CD4-positive, alpha-beta T cell treated with Interleukin-15 for 1 hour (primary cell): ENCODE measurements around the gene UNKL.

ENCODE experiments used
- DNase-seq: peaks from one replicate; pipeline ENCODE4 v3.0.0-alpha.2; 2020

The UNKL gene

GRCh38 chr16:1430759-1431496 is 16.4 kb upstream of the UNKL start, which contains the start of gene PERCC1:
TSS of gene PERCC1 (plus strand) at chr16:1431078. CDS start at chr16:1432594, 1,516 bp downstream.
- DNase-seq = no peak

DNA sequence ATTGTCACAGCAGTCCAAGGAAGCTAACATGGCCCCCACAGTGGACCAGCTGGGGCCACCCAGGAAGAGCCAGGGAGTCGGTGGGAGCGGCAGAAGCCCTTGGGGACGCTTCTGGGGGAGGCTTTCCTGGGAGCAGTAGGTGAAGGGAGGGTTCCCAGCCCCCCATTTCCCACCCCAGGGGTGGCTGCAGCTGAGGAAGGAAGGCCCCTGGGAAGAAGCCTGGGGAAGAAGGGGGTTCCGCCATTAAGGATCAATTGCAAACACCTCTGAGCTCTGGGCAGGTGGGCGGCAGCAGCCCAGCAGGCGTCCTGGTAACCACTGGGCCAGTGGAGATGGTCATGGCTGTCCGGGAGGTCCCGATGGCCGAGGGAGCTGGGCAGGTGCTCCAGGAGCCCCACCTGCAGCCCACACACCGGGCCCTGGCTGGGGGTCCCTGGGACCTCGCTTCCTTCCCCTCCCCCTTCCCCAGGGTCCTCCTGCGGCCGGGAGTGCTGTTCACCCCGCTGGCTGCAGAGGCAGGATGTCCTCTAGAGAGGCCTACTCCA is 15.8 kb upstream of the UNKL start:
- DNase-seq = no peak

DNA sequence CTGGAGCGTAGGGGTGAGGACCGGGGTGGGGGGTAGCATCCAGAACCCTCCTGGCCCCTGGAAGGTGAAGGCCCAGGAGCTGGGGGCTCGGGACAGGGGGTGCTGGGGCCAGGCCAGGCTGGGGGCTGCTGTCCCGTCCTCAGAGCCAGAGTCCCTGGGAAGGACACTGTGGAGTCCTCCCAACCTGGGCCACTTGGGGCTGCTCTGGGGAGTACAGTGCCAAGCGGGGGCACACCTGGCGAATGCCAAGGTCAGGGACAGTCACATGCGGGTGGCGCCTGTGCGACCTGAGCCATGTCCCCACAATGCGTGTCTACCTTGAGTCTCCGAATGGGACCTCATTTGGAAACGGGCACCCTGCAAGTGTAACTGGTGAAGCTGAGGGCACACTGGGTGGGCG is 15.1 kb upstream of the UNKL start:
- DNase-seq = no peak

- no peak for DNase-seq
These were observed 14.5 kb upstream of the UNKL start for GRCh38 chr16:1429012-1429411.

DNA sequence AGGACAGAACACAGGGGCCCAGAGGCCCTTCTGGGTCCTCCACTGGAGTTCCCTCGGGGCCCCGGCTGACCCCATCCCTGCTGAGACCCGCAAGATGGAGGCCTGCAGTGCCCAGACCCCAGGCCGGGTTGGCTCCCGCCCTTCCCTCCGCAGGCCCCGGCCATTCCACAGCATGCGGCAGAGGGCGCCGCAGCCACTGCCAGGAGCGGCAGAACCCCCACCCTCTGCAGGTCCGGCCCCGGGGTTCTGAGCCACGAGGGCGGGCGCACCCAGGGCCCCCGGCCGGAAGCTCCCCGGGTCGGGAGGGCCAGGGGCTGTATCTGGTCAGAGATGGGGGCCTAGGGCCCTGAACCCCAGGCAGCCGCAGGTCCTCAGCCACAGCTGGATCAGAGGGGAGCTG is 14.0 kb upstream of the UNKL start:
- peak; percentile 62 for DNase-seq

DNA sequence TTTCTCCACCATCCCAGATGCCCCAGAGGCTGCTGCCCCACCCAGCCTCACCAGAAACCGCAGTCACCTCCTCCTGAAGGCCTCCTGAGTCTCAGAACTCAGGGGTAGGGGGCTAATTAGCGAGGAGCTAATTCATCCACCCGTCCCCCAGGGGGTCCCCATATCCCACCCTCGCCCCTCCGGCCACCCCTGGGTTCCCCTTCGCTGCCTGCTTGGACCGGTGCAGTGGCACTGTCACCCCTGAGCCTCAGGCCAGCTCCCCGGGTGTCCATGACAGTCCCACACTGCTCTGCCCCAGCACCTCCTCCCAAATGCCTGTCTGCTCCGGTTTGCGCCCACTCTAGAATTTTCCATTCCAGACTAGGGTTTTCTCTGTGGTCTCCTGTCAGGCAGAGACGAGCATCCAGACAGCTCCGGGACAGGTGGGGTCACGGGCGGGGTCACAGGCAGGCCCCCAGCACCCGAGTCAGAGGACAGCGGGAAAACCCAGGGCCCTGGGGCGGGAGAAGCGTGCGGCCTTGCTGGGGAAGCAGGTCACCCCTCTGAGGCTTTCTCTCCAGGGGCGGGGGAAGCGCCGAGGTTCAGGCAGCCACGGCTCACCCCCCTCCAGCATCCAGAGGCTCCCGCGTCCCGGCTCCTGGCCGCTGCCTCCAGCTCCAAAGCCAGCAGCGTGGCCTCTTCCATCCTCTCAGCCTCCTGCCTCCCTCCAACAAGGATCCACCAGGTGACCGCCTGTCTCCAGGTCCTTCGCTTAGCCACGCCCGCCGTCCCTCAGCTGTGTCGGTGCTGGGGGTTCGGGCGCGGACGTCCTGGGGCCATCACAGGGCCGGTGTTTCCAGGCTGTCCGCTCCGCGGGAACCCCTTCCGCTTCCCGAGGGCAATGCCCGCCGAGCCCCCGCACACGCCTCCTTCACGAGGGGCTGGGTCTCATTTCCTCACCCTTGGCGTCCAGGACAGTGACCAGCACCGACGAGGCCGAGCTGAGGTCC is 13.3 kb upstream of the UNKL start:
- no peak for DNase-seq

DNA sequence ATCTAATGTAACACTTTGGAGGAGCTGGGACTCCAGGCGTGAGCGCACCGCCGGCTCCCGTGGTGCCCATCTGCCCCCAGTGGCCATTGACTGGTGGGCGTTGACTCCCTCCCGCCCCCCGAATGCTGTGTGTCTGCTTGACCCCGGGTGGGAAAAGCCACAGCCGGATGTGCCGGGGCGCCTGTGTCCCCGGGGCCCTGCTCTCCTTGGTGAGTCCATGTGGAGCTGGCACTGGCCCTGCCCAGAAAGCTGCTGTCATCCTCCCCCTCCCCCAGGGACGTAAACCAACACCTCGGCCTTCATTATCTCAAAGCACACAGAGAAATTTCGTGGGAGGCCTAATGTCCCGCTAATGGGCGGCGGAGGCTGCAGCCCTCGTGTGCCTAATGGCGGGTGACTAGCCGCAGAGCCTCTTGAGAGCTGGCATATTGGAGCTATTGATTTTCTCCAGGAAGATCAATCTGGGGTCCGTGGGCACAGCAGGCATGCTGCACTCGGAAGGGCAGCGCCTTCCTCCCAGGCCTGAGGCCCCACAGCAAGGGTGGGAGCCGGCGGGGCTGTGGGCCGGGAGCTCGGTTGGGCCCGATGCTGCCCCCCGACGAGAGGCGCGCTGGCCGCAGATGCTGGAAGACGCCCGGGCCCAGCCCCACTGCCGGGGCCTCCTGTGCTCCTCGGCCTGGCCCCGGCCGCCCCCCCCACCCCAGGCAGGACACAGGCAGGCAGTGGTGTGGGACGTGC is 12.4 kb upstream of the UNKL start:
- DNase-seq = no peak

GRCh38 chr16:1425616-1426370 is 11.3 kb upstream of the UNKL start:
- no peak for DNase-seq

DNA sequence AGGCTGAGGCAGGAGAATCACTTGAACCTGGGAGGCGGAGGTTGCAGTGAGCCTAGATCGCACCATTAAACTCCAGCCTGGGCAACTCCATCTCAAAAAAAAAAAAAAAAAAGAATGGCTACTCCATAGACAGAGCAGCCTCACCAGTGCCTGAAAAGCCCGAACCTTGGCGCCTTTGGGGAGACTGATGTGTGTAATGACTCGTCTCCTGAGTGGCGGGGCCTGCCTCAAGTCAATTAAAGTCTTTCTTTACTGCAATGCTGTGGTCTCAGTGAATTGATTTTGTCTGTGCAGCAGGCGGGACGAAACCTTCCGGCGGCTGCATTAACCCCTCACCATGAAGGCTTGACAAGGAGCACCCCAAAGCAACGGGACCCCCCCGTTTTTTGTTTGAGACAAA is 9.5 kb upstream of the UNKL start:
- DNase-seq = no peak

DNA sequence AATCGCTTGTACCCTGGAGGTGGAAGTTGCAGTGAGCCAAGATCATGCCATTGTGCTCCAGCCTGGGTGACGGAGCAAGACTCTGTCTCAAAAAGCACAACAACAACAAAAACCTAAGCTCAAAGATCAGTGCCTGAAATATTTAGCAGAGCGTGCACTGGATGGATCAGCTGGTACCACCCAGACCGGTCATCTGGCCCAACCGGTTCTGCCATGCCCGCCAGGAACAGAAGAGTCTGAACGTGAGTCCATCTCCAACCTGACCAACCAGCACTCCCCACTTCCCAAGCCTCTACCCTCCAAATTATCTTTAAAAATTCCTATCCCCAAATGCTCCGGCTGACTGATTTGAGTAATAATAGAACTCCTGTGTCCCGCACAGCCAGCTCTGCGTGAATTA is 7.6 kb upstream of the UNKL start:
- no peak for DNase-seq

GRCh38 chr16:1420111-1420539 is 5.6 kb upstream of the UNKL start:
- DNase-seq = no peak

- no peak for DNase-seq
These were observed 2.0 kb upstream of the UNKL start for GRCh38 chr16:1416521-1416941.

DNA sequence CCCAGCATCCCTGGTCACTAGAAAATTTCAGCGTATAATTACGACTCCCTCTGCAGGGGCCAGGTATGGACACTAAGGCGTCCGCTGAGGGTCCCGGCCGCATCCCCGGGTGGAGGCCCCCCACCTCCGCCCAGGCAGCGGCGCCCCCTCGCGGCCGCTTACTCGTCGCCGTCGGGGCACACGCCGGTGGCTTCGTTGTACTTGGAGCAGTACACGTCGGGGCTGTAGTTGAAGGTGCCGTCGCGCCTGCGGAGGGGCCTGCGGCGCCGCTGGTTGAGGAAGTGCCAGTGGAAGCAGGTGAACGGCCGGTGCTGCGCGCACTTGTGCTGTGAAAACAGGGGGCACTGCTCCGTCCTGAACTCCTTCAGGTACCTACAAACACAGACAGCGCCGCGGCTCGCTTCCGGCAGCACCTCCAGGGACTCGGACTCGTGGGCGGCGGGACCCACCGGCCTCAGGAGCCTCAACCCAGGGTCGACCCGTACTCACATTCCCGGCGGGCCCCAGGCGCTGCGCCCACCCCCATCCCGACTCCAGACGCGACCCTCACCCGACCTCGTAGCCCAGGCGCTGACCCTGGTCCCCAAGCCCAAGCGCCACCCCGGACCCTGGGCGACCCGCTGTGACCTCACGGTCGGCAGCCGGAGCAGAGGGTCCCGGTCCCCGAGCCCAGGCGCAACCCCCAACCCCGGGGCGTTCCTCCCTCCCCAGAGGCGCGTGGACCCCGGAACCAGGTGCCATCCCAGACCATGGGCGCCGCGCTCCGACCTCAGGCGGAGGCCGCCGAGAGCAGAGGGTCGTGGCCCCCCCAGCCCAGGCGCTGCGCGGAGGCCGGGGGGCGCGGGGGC is 596 bp downstream of the UNKL start:
- peak; percentile 73 for DNase-seq

- DNase-seq = no peak
These were observed 1.7 kb downstream of the UNKL start for GRCh38 chr16:1412847-1413246.

DNA sequence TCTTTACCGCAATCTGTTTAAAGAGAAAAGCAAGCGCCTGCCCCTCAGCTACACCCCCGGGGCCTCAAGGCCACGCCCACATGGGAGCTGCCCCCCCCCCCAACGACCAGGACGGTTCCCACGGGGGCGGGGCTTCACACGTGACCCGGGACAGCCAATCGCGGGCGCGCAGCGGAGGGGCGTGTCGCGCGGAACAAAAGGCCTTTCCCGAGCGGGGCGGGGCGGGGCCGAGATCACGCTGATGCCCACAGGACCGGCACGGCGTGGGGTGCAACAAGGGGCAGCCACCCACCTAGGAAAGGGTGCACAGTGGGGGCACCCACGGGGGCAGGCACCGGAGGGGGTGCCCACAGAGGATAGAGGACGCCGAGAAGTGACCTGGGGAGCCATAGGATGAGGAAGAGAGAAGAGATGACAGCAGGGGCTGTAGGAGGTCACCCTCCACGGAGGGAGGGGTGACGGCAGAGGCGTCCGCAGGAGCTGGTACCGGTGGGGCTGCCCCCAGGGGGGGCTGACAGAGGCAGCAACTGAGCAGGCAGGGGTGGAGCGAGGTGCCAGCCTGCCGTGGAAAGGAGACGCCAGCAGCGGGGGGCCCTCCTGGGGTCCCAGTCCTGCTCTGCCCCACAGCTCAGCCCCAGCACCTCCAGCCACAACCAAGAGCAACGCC is 6.2 kb downstream of the UNKL start:
- DNase-seq = peak; percentile 94

DNA sequence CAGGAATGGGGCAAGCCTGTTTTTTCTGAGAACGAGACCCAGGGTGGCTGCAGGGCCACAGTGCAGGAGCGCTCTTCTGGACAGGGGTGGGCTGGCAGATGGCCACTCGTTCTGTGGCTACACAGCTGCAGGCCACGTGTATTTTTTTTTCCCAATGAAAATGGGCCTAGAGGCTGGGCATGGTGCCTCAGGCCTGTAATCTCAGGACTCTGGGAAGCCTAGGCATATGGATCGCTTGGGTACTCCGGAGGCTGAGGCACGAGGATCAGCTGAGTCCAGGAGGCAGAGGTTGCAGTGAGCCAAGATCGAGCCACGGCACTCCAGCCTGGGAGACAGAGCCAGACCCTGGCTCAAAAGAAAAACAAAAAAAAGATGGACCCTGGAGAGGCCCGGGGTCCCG is 6.8 kb downstream of the UNKL start:
- DNase-seq = no peak

DNA sequence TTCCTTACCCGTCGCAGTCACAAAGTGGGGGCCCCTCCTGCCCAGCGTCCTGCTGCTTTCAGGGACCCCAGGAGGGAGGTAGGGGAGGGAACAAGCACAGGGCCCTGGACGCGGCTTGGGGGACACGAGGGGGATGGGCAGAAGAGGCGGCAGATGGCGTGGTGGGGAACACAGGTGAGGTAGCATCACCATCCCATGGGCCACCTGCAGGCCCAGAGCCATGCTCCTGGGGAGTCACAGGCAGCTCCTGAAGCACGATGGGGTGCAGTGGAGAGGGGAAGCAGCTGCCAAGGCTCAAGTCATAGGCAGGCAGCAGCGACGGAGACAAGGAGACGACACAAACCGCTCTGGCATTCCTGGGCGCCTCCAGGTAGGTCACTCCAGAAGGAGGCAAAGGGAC is 10.8 kb downstream of the UNKL start:
- DNase-seq = no peak

- DNase-seq = no peak
These were observed 11.5 kb downstream of the UNKL start for GRCh38 chr16:1403036-1403435.

DNA sequence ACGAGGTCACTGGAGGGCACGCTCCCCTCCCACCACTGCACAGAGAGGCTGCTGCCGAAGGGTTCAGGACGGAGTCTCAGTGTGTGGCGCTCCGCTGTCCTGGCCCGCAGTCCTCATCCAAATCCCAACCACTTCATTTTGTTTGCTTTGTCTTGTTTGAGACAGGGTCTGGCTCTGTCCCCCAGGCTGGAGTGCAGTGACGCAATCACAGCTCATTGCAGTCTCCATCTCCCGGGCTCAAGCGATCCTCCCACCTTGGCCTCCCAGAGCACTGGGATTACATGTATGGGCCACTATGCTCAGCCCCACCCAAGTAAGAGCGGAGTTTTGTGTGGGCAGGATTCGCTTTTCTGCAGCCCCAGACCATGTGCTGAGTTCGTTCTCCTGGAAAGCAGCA is 12.7 kb downstream of the UNKL start:
- no peak for DNase-seq

GRCh38 chr16:1401061-1401757 is 13.3 kb downstream of the UNKL start:
- DNase-seq = no peak
